Stimulated activated CD8-positive, alpha-beta memory T cell treated with anti-CD3 and anti-CD28 coated beads, Interleukin-4, amount 100 ng/mL, for 48 hours (primary cell): ENCODE results near the gene ALG9.
A peak's percentile ranks its signal among the peaks of the same experiment; 100 is the strongest.
"Not testable (repeated sequence)": the region's sequence is repeated elsewhere in the genome, so short reads cannot be mapped to it uniquely, and the experiment has no call there.

Source experiments
- DNase-seq: peaks from one replicate; pipeline ENCODE4 v3.0.0-alpha.2; 2020

ALG9 gene

GRCh38 chr11:111792955-111793500 lies 78.4 kb downstream of the ALG9 start:
- DNase-seq = no peak

DNA sequence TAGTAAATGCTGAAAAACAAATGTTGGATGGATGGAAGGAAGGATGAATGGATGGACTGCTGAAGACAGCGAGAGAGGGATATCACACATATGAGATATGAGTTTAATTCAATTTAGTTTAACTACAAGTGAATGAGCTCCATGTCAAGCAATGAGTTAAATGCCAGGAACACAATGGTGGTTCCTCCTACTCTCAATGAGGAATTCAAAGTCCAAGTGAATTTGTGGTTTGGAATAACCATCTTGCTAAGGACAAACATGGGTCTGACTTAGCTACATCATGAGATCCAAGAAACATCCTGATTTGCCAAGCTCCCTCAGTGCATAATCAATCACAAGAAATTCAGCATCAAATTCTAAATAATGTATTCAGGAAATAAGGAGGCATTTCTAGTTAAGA lies 79.1 kb downstream of the ALG9 start:
- no peak for DNase-seq

- no peak for DNase-seq
Observed at GRCh38 chr11:111788464-111788863, 82.9 kb downstream of the ALG9 start.

GRCh38 chr11:111788051-111788450 lies 83.3 kb downstream of the ALG9 start:
- DNase-seq = no peak

DNA sequence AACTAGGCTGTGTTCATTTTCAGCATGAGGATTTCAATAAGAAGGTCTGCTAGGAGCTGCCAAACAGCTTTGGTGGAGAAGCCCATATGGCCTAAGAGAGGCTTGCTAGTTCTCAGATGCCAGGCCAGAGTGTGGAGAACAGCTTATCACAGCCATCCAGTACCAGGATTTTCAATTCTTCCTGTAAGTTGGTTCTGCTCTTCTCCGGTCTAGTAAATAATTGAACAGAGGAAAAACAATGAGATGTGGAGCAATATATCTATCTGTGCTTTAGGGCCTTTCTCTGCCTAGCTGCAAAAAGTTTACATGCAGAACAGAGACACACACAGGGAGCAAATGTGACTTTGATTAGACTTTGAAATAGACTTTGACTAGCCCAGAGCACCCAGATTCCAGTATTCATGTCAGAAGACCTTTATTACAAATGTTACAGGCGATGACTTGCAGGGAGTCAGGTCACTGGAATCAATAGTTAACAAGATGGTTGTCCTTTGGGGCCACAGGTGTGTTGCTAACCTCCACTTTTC lies 85.4 kb downstream of the ALG9 start:
- DNase-seq = no peak

GRCh38 chr11:111785076-111785475 lies 86.3 kb downstream of the ALG9 start:
- no peak for DNase-seq

DNA sequence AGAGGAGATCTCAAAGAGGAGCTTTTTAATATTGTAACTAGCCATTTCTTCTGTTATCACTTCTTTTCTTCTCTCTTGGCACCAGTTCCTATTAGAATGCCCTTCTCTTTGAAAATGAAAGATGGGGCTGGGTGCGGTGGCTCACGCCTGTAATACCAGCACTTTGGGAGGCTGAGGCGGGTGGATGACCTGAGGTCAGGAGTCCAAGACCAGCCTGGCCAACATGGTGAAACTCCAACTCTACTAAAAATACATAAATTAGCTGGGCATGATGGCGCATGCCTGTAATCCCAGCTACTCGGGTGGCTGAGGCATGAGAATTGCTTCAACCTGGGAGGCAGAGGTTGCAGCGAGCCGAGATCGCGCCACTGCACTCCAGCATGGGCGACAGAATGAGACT lies 87.1 kb downstream of the ALG9 start:
- DNase-seq = not testable (repeated sequence)

DNA sequence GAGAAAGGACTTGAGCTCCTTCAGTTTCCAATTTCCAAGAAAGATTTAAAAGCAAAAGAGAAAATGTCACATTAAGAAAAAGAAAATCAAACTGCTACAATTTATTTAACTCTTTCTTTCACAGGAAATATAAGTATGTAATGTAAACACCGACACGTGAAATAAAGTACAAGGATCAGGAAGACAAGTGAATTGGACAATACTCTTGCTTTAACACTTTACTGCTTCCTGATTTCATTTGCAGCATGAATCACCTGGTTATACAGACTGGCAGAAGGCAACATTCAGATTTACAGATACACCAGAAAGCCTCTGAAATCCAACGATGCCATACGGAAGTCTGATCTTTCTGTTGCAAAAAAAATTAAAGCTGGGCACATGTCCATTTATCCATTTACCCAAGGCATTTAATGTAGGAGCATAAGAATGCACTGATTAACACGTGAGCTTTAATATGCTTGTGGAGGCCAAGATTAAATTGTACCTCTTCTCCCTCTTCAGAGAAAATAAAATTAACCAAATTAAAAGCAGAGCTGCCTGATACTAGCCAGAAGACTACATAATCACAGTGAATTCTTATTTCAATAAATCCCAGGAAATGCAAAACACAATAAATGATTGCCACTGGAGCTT lies 89.2 kb downstream of the ALG9 start:
- DNase-seq = no peak

DNA sequence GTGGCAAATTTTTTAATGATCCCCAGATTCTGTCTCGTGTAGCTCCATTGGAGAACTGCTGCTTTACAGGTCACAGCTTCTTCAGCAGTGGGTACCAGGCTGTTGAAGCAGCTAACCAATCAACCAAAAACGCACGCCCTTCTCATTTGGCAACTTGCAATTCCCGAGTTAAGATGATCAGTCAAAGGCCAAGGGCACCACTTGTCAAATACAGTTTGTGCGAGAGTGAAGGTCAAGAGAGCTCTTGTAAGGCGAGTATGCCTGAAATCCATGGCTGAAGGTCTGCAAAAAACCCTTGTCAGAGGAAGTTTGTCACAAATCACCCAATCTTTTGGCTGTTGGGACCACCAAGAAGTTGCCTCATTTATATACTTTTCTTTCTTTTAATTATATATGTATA lies 92.3 kb downstream of the ALG9 start:
- DNase-seq = no peak

DNA sequence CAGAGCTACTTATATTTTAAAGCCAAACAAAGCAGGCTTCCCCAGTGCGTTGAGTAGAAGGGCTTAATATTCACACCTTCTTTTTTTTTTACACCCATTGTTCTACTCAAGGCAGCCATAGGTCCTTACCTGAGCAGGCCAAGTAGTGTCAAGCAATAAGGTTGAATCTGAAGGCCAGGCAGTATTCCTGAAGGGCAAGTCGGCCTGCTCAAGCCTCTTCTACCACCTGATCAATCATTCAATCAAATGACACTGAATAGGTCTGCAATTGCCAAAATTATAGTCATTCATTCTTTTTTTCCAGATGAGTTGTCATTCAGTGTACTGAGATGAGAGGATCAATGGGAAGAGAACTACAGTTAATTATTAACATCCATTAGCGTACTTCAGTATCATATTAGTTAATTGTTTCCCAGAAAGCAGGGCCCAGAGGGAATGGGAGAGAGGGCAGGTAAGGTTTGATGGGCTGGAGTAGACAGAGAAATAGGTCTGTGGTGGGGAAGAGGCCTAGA lies 93.3 kb downstream of the ALG9 start:
- DNase-seq = no peak

GRCh38 chr11:111777094-111778046 lies 94.0 kb downstream of the ALG9 start:
- no peak for DNase-seq

- no peak for DNase-seq
Observed at GRCh38 chr11:111776398-111777093, 94.8 kb downstream of the ALG9 start.

DNA sequence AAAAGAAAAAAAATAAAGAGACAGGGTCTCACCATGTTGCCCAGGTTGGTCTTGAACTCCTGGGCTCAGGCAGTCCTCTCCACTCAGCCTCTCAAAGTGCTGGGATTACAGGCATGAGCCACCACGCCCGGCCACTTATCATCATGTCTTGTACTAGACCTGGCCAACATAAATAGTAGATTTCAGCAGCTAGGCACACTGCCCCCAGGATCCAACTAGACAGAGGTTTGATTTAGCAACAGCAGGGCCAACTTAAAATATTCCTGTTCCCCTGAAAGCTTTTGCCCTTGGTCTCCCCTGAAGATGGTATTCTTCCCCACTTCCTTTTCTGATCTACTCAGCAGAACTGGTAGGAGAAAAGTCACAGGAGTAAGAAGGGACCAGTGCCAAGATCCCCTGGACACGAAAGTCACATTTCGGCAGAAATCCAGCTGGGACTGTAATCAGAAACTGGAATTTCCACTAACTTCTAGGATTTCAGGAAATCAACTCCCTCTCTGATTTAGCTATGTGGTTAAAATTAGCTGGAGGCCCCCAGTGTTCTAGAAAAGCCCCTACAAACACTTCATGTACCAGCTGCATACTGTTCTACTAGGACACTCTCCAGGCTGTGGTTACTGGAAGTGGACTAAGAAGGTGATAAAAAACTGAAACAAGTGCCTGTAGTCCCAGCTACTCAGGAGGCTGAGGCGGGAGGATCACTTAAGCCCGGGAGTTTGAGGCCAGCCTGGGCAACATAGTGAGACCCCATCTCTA lies 96.2 kb downstream of the ALG9 start:
- no peak for DNase-seq

DNA sequence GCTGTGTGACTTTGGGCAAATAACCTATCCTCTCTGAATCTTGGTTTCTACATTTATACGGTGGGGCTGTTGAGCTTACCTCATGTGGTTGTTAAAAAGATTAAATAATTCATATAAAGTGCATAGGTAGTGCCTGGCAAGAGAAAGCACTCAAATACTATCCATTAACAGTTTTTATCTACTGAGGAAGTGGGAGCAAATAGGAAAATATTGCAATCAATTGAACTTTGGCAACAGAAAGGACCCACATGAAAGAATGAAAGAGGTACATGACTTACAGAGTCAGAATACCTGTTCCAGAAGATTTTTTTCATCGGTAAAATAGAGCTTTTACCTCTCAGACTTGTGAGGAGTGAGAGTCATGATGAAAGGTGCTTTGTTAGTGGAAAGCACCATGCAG lies 98.8 kb downstream of the ALG9 start:
- no peak for DNase-seq

DNA sequence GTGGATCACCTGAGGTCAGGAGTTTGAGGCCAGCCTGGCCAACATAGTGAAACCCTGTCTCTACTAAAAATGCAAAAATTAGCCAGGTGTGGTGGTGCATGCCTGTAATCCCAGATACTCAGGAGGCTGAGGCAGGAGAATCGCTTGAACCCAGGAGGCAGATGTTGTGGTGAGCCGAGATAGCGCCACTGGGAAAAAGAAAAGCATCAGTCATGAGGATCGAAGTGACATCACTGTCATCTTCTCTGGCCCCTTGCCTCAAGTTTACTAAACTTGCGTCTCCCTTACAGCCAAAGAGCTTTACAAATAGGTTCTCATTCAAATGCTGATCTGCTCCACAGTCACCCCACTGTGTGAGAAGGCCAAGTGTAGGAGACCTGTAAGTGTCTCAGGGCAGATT lies 100.2 kb downstream of the ALG9 start:
- not testable (repeated sequence) for DNase-seq

- no peak for DNase-seq
Observed at GRCh38 chr11:111770581-111771134, 100.7 kb downstream of the ALG9 start.

DNA sequence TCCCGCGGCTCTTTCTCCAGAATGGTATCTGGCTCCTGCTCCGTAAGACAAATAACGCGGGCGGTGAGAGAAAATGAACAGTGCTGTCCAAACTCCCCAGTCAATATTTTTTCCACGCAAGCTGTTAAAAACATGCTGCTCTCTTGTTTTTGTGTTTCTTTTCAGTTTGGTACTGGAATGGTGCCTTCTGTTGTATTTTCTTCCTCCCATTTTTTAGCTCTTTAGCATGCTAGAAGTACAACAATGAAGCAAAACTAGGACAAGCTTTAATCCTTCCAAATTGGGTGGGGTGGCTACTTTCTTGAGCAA lies 104.6 kb downstream of the ALG9 start:
- no peak for DNase-seq

- peak; percentile 82 for DNase-seq
Observed at GRCh38 chr11:111765984-111766833, 105.2 kb downstream of the ALG9 start, which contains the start of gene PPP2R1B. PPP2R1B (minus strand) TSS chr11:111766389; CDS start chr11:111766361, 28 bp downstream.

DNA sequence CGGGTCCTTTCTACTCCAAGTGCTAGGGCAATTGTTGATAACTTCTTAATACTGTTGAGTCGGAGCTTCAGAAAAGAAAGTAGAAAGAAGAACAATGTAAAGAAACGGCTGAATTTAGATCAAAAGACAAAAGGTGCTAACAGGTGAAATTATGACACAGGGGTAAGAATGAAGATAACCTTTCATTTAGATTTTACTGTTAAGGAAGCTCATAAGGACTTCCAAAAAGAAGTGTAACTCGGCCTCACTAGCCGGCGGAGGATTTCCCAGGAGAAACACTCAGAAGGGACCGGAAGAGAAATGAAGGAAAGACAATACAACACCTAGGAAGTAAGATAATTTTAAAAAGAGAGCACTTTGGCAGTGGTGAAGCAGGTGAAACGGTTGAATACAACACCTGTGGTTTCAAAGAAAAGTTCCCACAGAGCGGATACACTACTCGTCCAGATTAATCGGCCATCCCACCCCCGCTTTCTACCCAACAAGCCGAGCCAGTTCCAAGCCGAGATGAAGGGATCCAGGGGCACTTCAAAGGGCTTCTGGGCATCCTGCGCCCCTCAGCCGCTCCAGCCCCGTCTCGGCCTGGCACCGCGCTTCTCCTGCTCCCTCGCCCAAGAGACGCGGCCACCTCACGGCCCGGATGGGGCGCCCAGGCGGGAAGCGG lies 105.9 kb downstream of the ALG9 start:
- no peak for DNase-seq

DNA sequence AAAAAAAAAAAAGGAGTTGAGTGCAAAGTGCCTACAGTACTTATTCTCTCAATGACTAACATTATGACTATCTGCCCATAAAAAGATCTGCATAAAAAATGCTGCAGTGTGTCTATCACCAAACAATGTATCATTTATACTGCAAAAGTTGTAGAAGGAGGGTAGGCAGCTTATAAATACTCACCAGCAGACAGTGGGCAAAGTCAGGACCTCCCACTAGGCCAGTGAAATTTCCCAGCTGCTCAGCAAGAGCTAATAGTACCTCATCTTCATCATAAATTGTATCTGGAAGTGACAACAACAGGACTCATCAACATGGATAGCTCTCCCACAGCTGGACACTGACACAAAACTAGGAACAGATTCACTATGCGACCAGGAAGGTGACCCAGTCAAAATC lies 106.8 kb downstream of the ALG9 start:
- DNase-seq = no peak
